A673 (cell line): ENCODE results near the gene TMEM233.

Experiments used
- CTCF ChIP-seq: fragments of 300-800, 200-600 bp; sonication (generic); conservative IDR thresholded peaks from 2 replicates; pipeline ENCODE4 v1.5.1; 2017; ENCODE audit warnings: low read depth, mild to moderate bottlenecking, antibody characterized with exemption, low read length, moderate library complexity, mixed read lengths
- EZH2 ChIP-seq: fragments of 200-600 bp; sonication (generic); IDR thresholded peaks from 2 replicates; pipeline ENCODE4 v1.6.1; 2017; ENCODE audit warnings: borderline replicate concordance, low read depth, mild to moderate bottlenecking, mixed read lengths, antibody characterized with exemption, low read length; ENCODE audit not compliant: poor library complexity, severe bottlenecking

GRCh38 chr12:119689935-119690500 lies 96.4 kb downstream of the TMEM233 start:
- TF ChIP-seq CTCF, result no peak
- TF ChIP-seq EZH2, result no peak
